Kidney epithelial cell (primary cell): Measurements from ENCODE around the gene PIGT. TPM values are rescaled to one million over a fixed set of nuclear protein-coding genes. Genes with fewer than 3 reads are reported as not detected.
A peak's percentile ranks its signal among the peaks of the same experiment; 100 is the strongest.

ENCODE experiments used
- DNase-seq: peaks from one replicate; pipeline ENCODE4 v3.0.0-alpha.2; 2010; ENCODE audit warnings: low read depth
- H3K27me3 ChIP-seq: 2 replicates; pipeline ENCODE4 v1.6.0; 2011; ENCODE audit warnings: low read length; ENCODE audit not compliant: control insufficient read depth, insufficient read depth
- H3K36me3 ChIP-seq: 2 replicates; pipeline ENCODE4 v1.5.1; 2011; ENCODE audit warnings: low read length; ENCODE audit not compliant: control insufficient read depth, insufficient read depth
- H3K4me3 ChIP-seq: 2 replicates; pipeline ENCODE4 v1.5.1; 2011; ENCODE audit warnings: low read depth, mild to moderate bottlenecking, control low read depth, low read length
- total RNA-seq: library from RNA; depleted of rRNA; stranded (reverse); fragments of >200 nt; gene quantifications from 2 replicates; pipeline ENCODE4 v1.2.3, GENCODE V29; 2015
- TF ChIP-seq, protein P1 (sequence below): IDR thresholded peaks from 2 replicates; pipeline ENCODE4 v1.5.1; 2011; ENCODE audit warnings: mild to moderate bottlenecking, moderate library complexity, low read length, control low read depth, inconsistent platforms; ENCODE audit not compliant: insufficient read depth, poor library complexity, severe bottlenecking

The PIGT gene
- 69.8 and 92.7 TPM in 2 replicates for total RNA-seq

DNA sequence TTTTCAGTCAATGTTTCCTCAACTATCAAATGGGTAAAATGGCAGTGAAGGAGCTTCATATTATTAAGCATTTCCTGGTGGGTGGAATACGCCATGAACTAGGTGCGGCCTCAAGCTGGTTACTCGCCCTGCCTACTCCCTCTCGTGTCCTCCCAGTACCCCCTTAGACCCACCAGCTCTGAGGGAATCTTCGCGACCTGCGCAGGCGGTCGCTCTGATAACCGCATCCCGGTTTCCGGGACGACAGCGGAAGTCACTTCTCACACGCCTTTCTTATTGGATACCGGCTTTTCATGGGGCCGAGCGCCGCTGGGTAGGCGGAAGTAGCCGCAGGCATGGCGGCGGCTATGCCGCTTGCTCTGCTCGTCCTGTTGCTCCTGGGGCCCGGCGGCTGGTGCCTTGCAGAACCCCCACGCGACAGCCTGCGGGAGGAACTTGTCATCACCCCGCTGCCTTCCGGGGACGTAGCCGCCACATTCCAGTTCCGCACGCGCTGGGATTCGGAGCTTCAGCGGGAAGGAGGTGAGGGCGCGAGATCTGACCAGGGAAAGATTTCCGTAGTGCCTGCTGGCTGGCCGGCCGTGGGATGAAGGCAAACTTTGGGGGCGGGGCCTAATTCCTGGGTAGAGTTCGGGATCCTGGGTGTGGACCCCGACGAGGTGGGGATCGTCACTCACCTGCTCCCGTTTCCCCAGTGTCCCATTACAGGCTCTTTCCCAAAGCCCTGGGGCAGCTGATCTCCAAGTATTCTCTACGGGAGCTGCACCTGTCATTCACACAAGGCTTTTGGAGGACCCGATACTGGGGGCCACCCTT, at the start of gene PIGT:
Gene PIGT, plus strand, starts transcription at position 320 of the 816 bp plus-strand sequence. Its CDS starts 16 bp downstream, at position 336.
- Histone ChIP-seq H3K4me3 (peak within 1 kb of the TSS; percentile 69), H3K27me3 (no peaks in the 10 kb centered on the region), H3K36me3 (peaks cover under 1% of the 10 kb centered on the region)
- TF ChIP-seq, protein P1, sequence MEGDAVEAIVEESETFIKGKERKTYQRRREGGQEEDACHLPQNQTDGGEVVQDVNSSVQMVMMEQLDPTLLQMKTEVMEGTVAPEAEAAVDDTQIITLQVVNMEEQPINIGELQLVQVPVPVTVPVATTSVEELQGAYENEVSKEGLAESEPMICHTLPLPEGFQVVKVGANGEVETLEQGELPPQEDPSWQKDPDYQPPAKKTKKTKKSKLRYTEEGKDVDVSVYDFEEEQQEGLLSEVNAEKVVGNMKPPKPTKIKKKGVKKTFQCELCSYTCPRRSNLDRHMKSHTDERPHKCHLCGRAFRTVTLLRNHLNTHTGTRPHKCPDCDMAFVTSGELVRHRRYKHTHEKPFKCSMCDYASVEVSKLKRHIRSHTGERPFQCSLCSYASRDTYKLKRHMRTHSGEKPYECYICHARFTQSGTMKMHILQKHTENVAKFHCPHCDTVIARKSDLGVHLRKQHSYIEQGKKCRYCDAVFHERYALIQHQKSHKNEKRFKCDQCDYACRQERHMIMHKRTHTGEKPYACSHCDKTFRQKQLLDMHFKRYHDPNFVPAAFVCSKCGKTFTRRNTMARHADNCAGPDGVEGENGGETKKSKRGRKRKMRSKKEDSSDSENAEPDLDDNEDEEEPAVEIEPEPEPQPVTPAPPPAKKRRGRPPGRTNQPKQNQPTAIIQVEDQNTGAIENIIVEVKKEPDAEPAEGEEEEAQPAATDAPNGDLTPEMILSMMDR: no peak
- DNase-seq: peak; percentile 52

GRCh38 chr20:45366192-45366591, 49.7 kb upstream of the PIGT start:
- DNase-seq: no peak
- peaks cover 1% of the 10 kb centered on the region for H3K36me3 ChIP-seq
- TF ChIP-seq, protein P1: no peak
- no peak overlapping the region for H3K4me3 ChIP-seq
- no peaks in the 10 kb centered on the region for H3K27me3 ChIP-seq

- no peak for DNase-seq
- Histone ChIP-seq H3K27me3 (no peaks in the 10 kb centered on the region), H3K36me3 (peaks cover 1% of the 10 kb centered on the region), H3K4me3 (no peak overlapping the region)
- TF ChIP-seq, protein P1: no peak
Measured at GRCh38 chr20:45366631-45367030, 49.3 kb upstream of the PIGT start.

GRCh38 chr20:45367126-45367525, 48.8 kb upstream of the PIGT start:
- DNase-seq: no peak
- peaks cover 1% of the 10 kb centered on the region for H3K36me3 ChIP-seq
- H3K27me3 ChIP-seq: no peaks in the 10 kb centered on the region
- no peak overlapping the region for H3K4me3 ChIP-seq
- TF ChIP-seq, protein P1: no peak

DNA sequence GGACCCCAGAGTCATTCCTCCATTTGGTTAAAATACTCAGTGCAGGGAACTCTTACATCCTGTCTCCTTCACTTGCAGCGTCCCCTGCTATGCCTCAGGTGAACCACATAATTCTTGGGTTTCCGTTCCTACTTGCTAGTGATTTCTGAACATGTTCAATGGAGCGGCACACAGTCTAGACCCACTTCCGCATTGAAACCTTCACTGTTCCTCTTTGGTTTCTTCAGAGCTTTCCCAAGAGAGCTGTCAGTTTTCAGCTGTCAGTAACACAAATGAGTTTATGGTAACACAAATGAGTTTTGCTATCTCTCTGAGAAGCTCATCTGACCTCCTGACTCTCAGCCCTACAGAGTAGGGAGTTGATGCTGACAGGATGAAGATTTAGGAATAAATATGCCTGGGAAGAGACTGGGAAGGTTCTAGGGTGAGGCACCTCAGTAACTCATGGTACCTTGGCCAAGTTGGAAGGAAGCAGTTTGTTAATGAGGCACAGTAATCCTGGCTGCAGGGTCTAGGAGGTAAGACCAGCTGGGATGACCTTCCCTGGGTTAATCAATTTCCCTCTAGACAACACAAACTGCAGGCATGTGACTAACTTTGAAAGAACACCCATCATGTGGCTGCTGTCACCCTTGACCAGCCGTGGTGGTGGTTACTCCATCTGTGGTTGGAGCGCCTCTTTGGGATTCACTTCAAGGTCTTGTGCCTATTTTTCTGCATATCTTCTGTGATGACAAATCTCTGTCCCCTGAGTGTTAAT, 47.5 kb upstream of the PIGT start:
- Histone ChIP-seq H3K36me3 (peaks cover 1% of the 10 kb centered on the region), H3K4me3 (no peak overlapping the region), H3K27me3 (no peaks in the 10 kb centered on the region)
- DNase-seq: no peak
- TF ChIP-seq, protein P1: no peak
